ENCODE data around the gene TFDP1.

DNA sequence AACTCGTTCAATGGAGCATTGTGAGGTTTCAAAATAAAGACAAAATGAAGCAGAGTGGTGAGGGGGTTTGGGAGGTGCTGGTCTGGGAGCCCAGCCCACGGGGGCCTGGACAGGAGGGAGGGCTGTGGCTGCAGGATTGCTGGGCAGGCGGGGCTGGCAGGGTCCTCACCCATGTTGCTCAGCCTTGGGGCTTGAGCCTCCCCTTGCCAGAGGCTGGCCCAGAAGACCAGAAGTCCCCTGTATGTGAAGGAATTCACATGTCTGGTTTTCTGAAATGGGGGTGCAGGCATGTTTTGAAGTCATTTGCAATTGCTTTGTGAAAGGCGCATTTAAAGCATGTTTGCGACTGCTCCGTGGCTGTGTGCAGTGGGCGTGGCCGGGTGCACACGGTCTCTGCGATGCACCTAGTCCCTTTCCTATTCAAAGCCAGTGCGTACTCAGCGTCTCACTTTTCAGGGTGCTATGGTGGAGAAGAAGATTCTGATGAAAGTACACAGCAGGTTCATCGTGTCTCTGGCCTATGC, 84.7 kb downstream of the TFDP1 start:
- TF ChIP-seq EZH2 (IDR thresholded peaks at IDR 0.05; ENCODE audit: borderline replicate concordance, low read depth, low read length, severe bottlenecking) = no peak
- TF ChIP-seq, protein P1, sequence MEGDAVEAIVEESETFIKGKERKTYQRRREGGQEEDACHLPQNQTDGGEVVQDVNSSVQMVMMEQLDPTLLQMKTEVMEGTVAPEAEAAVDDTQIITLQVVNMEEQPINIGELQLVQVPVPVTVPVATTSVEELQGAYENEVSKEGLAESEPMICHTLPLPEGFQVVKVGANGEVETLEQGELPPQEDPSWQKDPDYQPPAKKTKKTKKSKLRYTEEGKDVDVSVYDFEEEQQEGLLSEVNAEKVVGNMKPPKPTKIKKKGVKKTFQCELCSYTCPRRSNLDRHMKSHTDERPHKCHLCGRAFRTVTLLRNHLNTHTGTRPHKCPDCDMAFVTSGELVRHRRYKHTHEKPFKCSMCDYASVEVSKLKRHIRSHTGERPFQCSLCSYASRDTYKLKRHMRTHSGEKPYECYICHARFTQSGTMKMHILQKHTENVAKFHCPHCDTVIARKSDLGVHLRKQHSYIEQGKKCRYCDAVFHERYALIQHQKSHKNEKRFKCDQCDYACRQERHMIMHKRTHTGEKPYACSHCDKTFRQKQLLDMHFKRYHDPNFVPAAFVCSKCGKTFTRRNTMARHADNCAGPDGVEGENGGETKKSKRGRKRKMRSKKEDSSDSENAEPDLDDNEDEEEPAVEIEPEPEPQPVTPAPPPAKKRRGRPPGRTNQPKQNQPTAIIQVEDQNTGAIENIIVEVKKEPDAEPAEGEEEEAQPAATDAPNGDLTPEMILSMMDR (IDR thresholded peaks at IDR 0.05; ENCODE audit: borderline replicate concordance, extremely low read depth, low read length, poor library complexity, severe bottlenecking) = no peak
